A549 (cell line): ENCODE results near the gene RAB3IL1. TPM values are rescaled to one million over a fixed set of nuclear protein-coding genes. Genes with fewer than 3 reads are reported as not detected.

Source experiments
- ATAC-seq, 2 experiments: fragments of 200-7000 bp in 1 of 2; fragments of >200 bp in 1 of 2; cut with Nextera tagmentation in 1 of 2; cut with Tn5 transposase in 1 of 2; 3 replicates each; pipeline versions ENCODE4 v1.8.0 to v1.9.1; 2018 to 2020; ENCODE audit warnings: mild to moderate bottlenecking in 1 of 2, moderate library complexity in 1 of 2
- CTCF ChIA-PET: fragments of 300-600 bp; sonication (Branson Sonifier 250); formaldehyde crosslinking; extraction: SDS; loops from one replicate; lab custom pipeline; 2021; ENCODE audit warnings: antibody characterized with exemption, inconsistent platforms; lab: Yijun Ruan, JAX
- POLR2A ChIA-PET: fragments of 350-600 bp; formaldehyde crosslinking; extraction: SDS; loops from one replicate; lab custom pipeline; 2021; ENCODE audit warnings: antibody characterized with exemption, inconsistent platforms; lab: Yijun Ruan, JAX
- DNase-seq, 2 experiments: peaks; one replicate each; pipeline versions ENCODE4 v3.0.0 to v3.0.0-alpha.2; 2011 to 2016; ENCODE audit warnings: low read depth in 1 of 2, low spot score in 1 of 2
- FAIRE-seq: peaks from 2 replicates; lab custom pipeline; 2011; peaks lifted over from hg19 to GRCh38; lab: Jason Lieb, UNC
- H3K27ac ChIP-seq, 2 experiments: fragments of >200 bp; sonication (Bioruptor Twin); formaldehyde crosslinking; 3 replicates each; pipeline ENCODE4 v1.5.1; 2016 to 2017
- H3K4me1 ChIP-seq: fragments of >200 bp; sonication (Bioruptor Twin); formaldehyde crosslinking; 3 replicates; pipeline ENCODE4 v1.6.1; 2016
- H3K4me2 ChIP-seq: fragments of >200 bp; sonication (Bioruptor Twin); formaldehyde crosslinking; 3 replicates; pipeline ENCODE4 v1.6.1; 2016
- H3K4me3 ChIP-seq: fragments of >200 bp; sonication (Bioruptor Twin); formaldehyde crosslinking; 3 replicates; pipeline ENCODE4 v1.5.1; 2016
- H3K9me3 ChIP-seq: fragments of >200 bp; sonication (Bioruptor Twin); formaldehyde crosslinking; 3 replicates; pipeline ENCODE4 v1.6.1; 2016
- CEBPB ChIP-seq, 2 experiments: fragments of >200 bp in 1 of 2; sonication (Bioruptor Twin) in 1 of 2; formaldehyde crosslinking in 1 of 2; IDR thresholded peaks; 2 replicates each; pipeline ENCODE4 v1.6.1; 2012 to 2016
- CHD4 ChIP-seq: fragments of 200-600 bp; sonication (generic); IDR thresholded peaks from 2 replicates; pipeline ENCODE4 v1.6.1; 2016; ENCODE audit warnings: antibody characterized with exemption, mild to moderate bottlenecking, borderline replicate concordance
- EHF ChIP-seq: fragments of 250-450 bp; sonication (Bioruptor Pico); IDR thresholded peaks from 2 replicates; pipeline ENCODE4 v1.5.0; 2020; ENCODE audit warnings: mild to moderate bottlenecking
- EP300 ChIP-seq, 2 experiments: fragments of >200 bp; sonication (Bioruptor Twin); formaldehyde crosslinking; IDR thresholded peaks; 2 replicates in 1 of 2; 3 replicates in 1 of 2; pipeline ENCODE4 v1.6.1; 2016 to 2017
- FOSB ChIP-seq: fragments of 250-450 bp; sonication (Bioruptor Pico); IDR thresholded peaks from 2 replicates; pipeline ENCODE4 v1.5.0; 2020; ENCODE audit warnings: mild to moderate bottlenecking, moderate library complexity
- FOSL2 ChIP-seq, 2 experiments: fragments of 450-650 bp in 1 of 2; fragments of >200 bp in 1 of 2; sonication (Bioruptor Twin) in 1 of 2; formaldehyde crosslinking; IDR thresholded peaks; 2 replicates each; pipeline versions ENCODE4 v1.5.0 to v1.6.1; 2016 to 2020; ENCODE audit warnings: mild to moderate bottlenecking in 1 of 2, moderate library complexity in 1 of 2
- JUN ChIP-seq, 2 experiments: fragments of >200 bp; sonication (Bioruptor Twin); formaldehyde crosslinking; IDR thresholded peaks; 2 replicates in 1 of 2; 3 replicates in 1 of 2; pipeline ENCODE4 v1.6.1; 2016 to 2017
- JUNB ChIP-seq: fragments of >200 bp; sonication (Bioruptor Twin); formaldehyde crosslinking; IDR thresholded peaks from 2 replicates; pipeline ENCODE4 v1.6.1; 2016
- KDM1A ChIP-seq: fragments of 200-600 bp; sonication (generic); IDR thresholded peaks from 2 replicates; pipeline ENCODE4 v1.6.1; 2016; ENCODE audit warnings: low read depth, mild to moderate bottlenecking
- NR3C1 ChIP-seq: fragments of >200 bp; sonication (Bioruptor Twin); formaldehyde crosslinking; IDR thresholded peaks from 3 replicates; pipeline ENCODE4 v1.6.1; 2017
- POLR2A ChIP-seq: IDR thresholded peaks from 2 replicates; pipeline ENCODE4 v1.6.1; 2012; ENCODE audit warnings: mild to moderate bottlenecking, low read length
- RAD21 ChIP-seq, 2 experiments: fragments of >200 bp in 1 of 2; sonication (Bioruptor Twin) in 1 of 2; formaldehyde crosslinking in 1 of 2; IDR thresholded peaks in 1 of 2; conservative IDR thresholded peaks in 1 of 2; 2 replicates in 1 of 2; 3 replicates in 1 of 2; pipeline ENCODE4 v1.6.1; 2012 to 2018; ENCODE audit warnings: inconsistent platforms in 1 of 2
- RNF2 ChIP-seq: fragments of 200-600 bp; sonication (generic); IDR thresholded peaks from 2 replicates; pipeline ENCODE4 v1.6.1; 2016; ENCODE audit warnings: low read depth, mild to moderate bottlenecking, antibody characterized with exemption, moderate library complexity, borderline replicate concordance
- SMC3 ChIP-seq: fragments of >200 bp; sonication (Bioruptor Twin); formaldehyde crosslinking; IDR thresholded peaks from 3 replicates; pipeline ENCODE4 v1.6.1; 2018; ENCODE audit warnings: inconsistent platforms
- TP53 ChIP-seq: fragments of 250-450 bp; sonication (Bioruptor Pico); IDR thresholded peaks from 2 replicates; pipeline ENCODE4 v1.5.0; 2021; ENCODE audit warnings: mild to moderate bottlenecking, moderate library complexity
- ZC3H11A ChIP-seq: fragments of 450-650 bp; IDR thresholded peaks from 2 replicates; pipeline ENCODE4 v1.6.1; 2014; ENCODE audit warnings: antibody characterized with exemption, mild to moderate bottlenecking
- WGBS: methylation state at CpG from one replicate; pipeline ENCODE4 v1.1.6; 2017; ENCODE audit errors: missing lambda C conversion rate; 5-methylcytosine and 5-hydroxymethylcytosine counted together
- polyA plus RNA-seq, 4 experiments: library from polyadenylated mRNA; depleted of rRNA in 3 of 4; stranded (reverse); fragments of >200 nt; fragmentation: RNase III in 1 of 4; extraction: RNeasy Plus Mini Kit Qiagen cat#74134 plus additional on column Dnase treatment in 1 of 4; gene quantifications; 2 replicates in 3 of 4; 3 replicates in 1 of 4; pipeline ENCODE4 v1.2.3, GENCODE V29; 2011 to 2017
- TF ChIP-seq, protein P1 (sequence below): fragments of 250-450 bp; sonication (Bioruptor Pico); IDR thresholded peaks from 2 replicates; pipeline ENCODE4 v1.5.0; 2021; ENCODE audit warnings: mild to moderate bottlenecking, moderate library complexity, borderline replicate concordance
- TF ChIP-seq, protein P2 (sequence below): fragments of >200 bp; sonication (Bioruptor Twin); formaldehyde crosslinking; IDR thresholded peaks from 2 replicates; pipeline ENCODE4 v1.6.1; 2016

Gene RAB3IL1
- polyA plus RNA-seq, 2 of the 4 experiments (the other 2 are of a cell fraction): 5.8 to 6.2 TPM

DNA sequence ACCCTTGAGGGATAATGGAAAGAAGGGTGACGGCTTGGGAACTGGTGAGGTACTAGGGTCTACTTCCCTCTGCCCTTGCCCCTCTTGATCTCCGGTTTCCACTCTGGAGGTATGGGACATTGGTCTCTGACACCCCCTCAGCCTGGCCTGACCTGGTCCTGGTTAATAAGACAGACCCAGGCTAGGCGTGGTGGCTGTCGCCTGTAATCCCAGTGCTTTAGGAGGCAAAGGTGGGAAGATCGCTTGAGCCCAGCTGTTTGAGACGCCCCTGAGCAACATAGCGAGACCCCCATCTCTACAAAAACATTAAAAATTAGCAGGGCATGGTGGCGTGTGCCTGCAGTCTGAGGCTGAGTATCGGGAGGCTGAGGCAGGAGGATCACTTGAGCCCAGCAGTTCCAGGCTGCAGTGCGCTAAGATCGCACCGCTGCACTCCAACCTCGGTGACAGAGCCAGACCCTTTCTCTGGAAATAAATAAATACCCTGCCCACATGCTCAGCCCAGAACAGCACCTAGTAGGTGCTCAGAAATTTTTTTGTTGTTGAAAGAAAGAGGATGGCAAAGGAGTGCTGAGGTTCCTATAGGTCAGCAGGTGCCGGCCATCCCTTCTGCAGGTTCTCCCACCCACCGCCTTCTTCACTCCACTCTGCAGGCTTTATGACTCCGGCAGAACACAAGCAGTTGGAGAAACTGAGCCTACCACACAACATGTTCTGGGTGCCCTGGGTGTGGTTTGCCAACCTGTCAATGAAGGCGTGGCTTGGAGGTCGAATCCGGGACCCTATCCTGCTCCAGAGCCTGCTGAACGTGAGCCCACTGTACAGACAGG, 39.0 kb upstream of the RAB3IL1 start:
- ChIA-PET POLR2A (interaction anchor here (1.0 kb wide), 1 partner anchor 11 kb away, joined by 3 read pairs; the partner anchor contains the start of gene FTH1), CTCF (interaction anchor here (0.6 to 5.2 kb wide), 5 partner anchors 86 to 159 kb away, joined by 3 to 34 read pairs (median 5); no protein-coding TSS in a partner anchor)
- Histone ChIP-seq H3K4me3 (no peak overlapping the region), H3K27ac (peak overlapping the region; percentile 80 to 88; a peak in 5 of 6 replicates), H3K4me2 (no peak overlapping the region), H3K4me1 (peaks cover 53% of the 10 kb centered on the region), H3K9me3 (no peaks in the 10 kb centered on the region)
- DNase-seq (no peak), FAIRE-seq (no peak)
- TF ChIP-seq TP53 (CRISPR knock-in tag) (no peak), ZC3H11A (no peak), FOSB (CRISPR knock-in tag) (no peak), FOSL2 (IDR thresholded peaks at IDR 0.05) (no peak), FOSL2 (CRISPR knock-in tag; IDR thresholded peaks at IDR 0.05) (no peak), EHF (CRISPR knock-in tag) (no peak), RNF2 (no peak), POLR2A (no peak), KDM1A (no peak), EP300 (IDR thresholded peaks at IDR 0.05) (no peak), CHD4 (no peak), SMC3 (no peak)
- TF ChIP-seq, protein P1, sequence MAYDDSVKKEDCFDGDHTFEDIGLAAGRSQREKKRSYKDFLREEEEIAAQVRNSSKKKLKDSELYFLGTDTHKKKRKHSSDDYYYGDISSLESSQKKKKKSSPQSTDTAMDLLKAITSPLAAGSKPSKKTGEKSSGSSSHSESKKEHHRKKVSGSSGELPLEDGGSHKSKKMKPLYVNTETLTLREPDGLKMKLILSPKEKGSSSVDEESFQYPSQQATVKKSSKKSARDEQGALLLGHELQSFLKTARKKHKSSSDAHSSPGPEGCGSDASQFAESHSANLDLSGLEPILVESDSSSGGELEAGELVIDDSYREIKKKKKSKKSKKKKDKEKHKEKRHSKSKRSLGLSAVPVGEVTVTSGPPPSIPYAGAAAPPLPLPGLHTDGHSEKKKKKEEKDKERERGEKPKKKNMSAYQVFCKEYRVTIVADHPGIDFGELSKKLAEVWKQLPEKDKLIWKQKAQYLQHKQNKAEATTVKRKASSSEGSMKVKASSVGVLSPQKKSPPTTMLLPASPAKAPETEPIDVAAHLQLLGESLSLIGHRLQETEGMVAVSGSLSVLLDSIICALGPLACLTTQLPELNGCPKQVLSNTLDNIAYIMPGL (CRISPR knock-in tag): no peak
- TF ChIP-seq, protein P2, sequence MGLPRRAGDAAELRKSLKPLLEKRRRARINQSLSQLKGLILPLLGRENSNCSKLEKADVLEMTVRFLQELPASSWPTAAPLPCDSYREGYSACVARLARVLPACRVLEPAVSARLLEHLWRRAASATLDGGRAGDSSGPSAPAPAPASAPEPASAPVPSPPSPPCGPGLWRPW: no peak
- TF ChIP-seq, all 56 proteins: peak for 0
- WGBS: 88% methylated on average over 20 of the region's 20 CpGs
- no peak for ATAC-seq

DNA sequence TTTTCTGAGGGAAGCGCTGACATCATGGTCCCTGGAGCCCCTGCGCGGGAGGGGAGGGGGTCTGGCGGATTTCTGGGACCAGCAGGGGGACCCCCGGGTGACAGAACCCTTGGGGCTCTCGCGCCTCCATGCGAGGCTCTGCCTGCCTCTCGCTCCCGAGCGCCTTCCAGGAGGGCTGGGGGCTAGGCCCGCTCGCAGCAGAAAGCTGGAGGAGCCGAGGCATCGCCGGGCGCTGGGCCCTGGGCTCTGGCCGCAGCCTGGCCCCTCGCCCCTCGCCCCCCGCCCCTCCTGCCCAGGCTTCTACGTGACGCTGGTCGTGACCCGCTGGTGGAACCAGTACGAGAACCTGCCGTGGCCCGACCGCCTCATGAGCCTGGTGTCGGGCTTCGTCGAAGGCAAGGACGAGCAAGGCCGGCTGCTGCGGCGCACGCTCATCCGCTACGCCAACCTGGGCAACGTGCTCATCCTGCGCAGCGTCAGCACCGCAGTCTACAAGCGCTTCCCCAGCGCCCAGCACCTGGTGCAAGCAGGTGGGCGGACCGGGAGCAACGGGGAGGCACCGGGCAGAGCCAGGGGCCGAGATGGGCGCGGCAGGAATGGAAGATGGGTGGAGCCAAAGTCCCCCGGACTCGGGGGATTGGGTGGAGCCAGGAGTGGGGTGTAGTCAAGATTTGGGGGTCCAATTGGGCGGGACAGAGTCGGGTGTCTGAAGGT, 38.2 kb upstream of the RAB3IL1 start:
- DNase-seq (no peak), FAIRE-seq (no peak), ATAC-seq (no peak)
- Histone ChIP-seq H3K4me1 (peaks cover 46% of the 10 kb centered on the region), H3K9me3 (no peaks in the 10 kb centered on the region), H3K4me3 (no peak overlapping the region), H3K27ac (peak overlapping the region; percentile 80 to 88), H3K4me2 (peak overlapping the region; percentile 68)
- TF ChIP-seq JUNB: no peak
- ChIA-PET CTCF (interaction anchor here (0.6 to 11.9 kb wide), 11 partner anchors 10 to 158 kb away, joined by 3 to 565 read pairs (median 5); no protein-coding TSS in a partner anchor), POLR2A (interaction anchor here (0.6 to 1.1 kb wide), 4 partner anchors 8 to 352 kb away, joined by 3 to 7 read pairs (median 5); partner anchors contain the start of gene FTH1)
- 92% methylated on average over 33 of the region's 56 CpGs for WGBS

DNA sequence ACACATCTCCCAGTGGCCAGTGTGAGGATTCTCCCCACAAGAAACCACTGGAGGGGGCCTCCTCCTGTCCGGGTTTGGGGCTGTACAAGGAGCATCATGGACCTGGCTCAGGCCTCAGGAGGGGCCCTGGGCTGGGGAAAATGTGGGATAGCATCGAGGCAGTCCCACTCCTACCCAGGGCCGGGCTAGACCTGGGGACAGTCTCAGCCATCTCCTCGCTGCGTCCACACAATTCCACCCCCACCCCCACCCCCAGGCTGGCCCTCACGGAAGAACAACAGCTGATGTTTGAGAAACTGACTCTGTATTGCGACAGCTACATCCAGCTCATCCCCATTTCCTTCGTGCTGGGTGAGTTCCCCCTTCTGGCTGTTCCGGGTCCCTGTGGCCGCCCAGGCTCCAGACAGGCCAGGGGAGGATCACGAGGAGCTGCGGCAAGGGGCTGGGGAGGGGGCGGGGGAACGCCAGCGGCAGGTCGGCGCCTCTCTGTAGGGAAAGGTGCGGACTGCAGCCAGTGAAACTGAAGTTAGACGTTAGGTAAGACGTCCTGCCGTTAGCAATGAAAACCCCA, 37.6 kb upstream of the RAB3IL1 start:
- FAIRE-seq (no peak), DNase-seq (peak; percentile 62 to 70), ATAC-seq (peak; percentile 65 to 69)
- Histone ChIP-seq H3K9me3 (no peaks in the 10 kb centered on the region), H3K4me1 (peaks cover 50% of the 10 kb centered on the region), H3K4me3 (no peak overlapping the region), H3K27ac (peak overlapping the region; percentile 80 to 88), H3K4me2 (peak overlapping the region; percentile 68)
- TF ChIP-seq RAD21 (conservative IDR thresholded peaks at IDR 0.05 in 1 of 2, IDR thresholded peaks at IDR 0.05 in 1 of 2): peak in 1 of 2 experiments; percentile 27; a peak in 2 of 5 replicates
- TF ChIP-seq NR3C1: no peak
- TF ChIP-seq JUN (IDR thresholded peaks at IDR 0.05): peak in 1 of 2 experiments; percentile 25; a peak in 1 of 5 replicates
- TF ChIP-seq CEBPB (IDR thresholded peaks at IDR 0.05): peak; percentile 62 to 78
- CTCF ChIA-PET: interaction anchor here (0.6 to 11.9 kb wide), 10 partner anchors 9 to 157 kb away, joined by 3 to 565 read pairs (median 6); no protein-coding TSS in a partner anchor
- POLR2A ChIA-PET: interaction anchor here (0.6 to 1.1 kb wide), 6 partner anchors 8 to 353 kb away, joined by 3 to 7 read pairs (median 5); partner anchors contain the start of gene FTH1
- 34% methylated on average over 18 of the region's 21 CpGs for WGBS
